Measurements from ENCODE around the gene KCNK2. TPM values are rescaled to one million over a fixed set of nuclear protein-coding genes. Genes with fewer than 3 reads are reported as not detected.
A peak's percentile ranks its signal among the peaks of the same experiment; 100 is the strongest.

KCNK2 gene
- total RNA-seq, 1 experiment from 2014 or later, result not detected

DNA sequence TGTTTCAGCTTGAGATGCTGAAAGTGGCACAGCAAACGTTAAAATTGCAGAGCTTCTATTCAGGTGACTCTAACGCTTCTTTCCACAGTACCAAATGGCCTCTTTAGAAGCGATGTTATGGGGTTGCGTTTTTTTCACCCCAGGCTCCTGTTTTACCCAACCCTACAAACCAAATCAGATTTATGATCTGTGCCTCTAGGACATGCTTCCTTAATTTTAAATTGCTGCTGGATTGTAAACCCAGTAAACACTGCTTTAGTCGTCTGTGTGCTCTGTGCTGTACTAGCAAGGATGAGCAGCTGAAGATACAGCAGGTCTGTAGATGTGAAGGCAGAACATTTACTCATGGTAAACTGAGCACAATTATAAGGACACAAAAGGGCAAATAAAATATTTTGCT is 13.0 kb downstream of the KCNK2 start:
- no peak for DNase-seq (ENCODE audit: low spot score)

DNA sequence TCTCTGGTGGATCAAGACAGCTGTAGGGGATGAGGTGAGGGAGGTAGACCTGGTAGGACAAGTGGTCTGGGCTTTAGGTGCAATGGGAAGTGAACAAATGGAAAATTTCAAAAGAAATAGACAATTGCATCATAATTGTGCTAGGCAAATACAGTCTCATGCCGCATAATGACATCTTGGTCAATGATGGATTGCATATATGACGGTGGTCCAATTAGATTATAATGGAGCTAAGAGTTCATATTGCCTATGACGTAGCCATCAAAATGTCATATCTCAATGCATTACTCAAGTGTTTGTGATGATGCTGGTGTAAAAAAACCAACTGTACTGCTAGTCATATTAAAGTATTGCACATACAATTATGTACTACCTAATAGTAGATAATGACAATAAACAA is 19.0 kb downstream of the KCNK2 start:
- no peak for DNase-seq (ENCODE audit: low spot score)

DNA sequence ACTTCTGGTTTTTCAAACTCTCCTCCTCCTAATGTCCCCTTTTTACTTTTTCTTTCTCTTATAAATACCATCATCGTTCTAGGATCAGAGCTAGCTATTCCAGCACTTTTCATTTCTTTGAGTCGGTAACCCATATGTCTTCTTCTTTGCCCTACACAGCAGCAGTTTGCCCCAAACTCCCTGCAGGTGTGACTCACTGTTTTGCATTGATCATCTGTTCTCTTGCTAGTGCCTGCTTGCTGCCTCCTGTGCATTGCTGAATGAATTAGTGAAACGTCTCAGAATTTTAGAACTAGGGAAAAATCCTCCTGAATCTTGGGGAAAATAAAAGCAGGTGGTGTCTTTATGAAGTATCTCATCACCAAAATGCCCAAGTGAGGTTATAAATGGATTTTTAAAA is 21.7 kb downstream of the KCNK2 start:
- DNase-seq (ENCODE audit: low spot score), result no peak

DNA sequence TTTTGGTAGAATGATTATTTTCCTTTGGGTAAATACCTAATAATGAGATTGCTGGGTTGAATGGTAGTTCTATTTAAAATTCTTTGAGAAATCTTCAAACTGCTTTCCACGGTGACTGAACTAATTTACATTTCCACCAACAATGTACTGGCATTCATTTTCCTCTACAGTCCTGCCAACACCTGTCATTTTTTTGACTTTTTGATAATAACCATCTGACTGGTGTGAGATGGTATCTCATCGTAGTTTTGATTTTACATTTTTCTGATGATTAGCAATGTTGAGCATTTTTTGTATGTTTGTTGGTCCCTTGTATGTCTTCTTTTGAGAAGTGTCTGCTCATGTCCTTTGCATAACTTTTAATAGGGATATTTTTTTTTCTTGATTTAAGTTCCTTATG is 23.5 kb downstream of the KCNK2 start:
- no peak for DNase-seq (ENCODE audit: low spot score)

DNA sequence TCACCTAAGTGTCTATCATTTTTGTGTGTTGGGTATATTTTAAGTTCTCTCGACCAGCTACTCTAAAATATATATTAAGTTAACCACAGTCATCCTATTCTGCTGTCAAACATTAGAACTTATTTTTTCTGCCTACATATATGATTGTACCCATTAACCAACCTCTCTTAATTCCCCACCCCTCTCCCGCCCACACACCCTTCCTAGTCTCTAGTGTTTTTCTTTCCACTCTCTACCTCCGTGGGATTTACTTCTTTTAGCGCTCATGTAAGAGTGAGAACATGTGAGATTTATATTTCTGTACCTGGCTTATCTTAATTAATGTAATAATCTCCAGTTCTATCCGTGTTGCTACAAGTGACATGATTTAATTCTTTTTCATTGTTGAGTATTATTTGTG is 26.6 kb downstream of the KCNK2 start:
- no peak for DNase-seq (ENCODE audit: low spot score)

DNA sequence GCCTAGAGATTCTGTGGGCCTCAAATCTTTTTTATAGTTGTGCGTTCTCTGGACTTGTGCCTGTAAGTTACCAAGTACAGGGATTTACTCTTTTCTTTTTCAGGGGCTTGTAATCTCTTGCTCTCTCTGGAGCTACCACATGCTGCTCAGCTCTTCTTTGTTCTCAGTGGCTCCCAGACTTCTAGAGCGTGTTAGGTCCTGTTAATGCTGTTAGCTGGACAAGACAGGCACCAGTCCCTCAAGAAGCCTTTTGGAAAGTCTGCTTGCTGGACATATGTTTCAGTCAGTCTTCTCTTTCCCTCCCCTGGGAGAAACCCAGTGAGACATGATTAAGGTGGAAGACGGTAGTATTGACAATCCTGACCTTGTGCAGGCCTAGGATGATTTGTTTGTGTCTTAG is 29.4 kb downstream of the KCNK2 start:
- DNase-seq (ENCODE audit: low spot score), result no peak

DNA sequence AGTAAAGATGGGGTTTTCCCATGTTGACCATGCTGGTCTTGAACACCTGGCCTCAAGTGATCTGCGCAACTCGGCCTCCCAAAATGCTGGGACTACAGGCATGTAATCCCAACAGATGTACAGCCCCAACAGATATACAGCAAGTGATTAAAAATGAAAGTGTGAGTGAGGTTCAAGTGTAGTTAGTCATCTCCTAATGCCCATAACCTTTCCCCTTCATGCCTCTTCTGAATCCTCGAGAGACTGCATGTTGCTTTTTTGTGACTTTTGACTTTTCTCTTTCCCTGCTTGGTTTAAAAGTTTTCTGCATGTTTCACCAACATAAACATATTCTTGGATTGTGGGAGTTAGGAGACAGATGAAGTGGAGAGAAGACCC is 31.2 kb downstream of the KCNK2 start:
- no peak for DNase-seq (ENCODE audit: low spot score)

DNA sequence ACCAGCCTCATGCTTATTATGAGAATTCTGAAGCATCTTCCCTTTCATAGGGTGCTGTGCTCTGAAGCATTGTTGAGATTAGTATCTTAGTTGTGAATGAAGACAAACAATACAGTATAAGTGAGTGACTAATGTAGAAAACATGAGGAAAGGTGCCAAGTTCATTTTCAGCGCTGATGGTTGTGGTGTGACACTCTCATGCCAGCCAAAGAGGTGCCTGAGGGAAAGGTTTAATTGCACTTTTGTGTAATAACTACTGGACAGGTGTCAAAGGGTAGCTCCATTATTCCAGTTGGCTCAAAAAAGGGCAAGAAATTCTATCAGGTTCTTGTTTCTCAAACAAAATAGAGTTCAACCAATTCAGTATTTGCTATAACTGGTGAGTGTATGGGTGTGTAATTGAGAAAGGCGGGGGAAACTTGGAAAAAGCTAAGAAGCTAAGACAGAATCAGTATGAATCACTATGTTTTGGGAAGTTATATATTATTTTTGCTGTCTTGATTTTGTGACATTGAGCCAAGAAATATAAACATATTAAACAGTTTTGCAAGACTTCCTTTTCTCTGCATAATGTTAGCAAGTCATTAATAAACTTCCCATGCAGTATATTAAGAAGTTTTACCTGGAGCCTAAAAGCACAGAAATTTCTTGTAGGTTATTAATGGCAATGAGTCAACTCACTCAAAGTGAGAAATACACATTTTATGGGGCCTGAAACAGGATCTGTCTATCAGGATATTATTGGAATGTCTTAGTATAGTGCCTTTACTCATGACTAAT is 31.8 kb downstream of the KCNK2 start:
- peak; percentile 84 for DNase-seq (ENCODE audit: low spot score)

DNA sequence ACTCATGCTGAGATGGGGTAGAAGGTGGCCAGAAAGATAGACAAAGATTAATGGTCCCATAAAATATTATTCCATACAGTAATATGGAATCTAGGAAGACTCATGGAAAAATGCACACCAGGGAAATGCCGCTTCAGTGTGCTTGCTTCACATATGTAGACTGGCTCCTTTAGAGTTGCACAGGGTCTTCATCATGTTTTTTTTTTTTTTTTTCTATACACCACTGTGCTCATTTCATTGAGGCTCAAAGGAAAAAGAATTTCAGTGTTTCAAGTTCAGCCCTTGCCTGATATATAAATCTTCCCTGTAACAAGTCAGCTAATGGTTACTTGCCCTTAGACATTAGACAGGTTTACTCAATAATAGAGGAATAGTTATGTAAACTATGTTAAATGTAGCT is 33.2 kb downstream of the KCNK2 start:
- no peak for DNase-seq (ENCODE audit: low spot score)

DNA sequence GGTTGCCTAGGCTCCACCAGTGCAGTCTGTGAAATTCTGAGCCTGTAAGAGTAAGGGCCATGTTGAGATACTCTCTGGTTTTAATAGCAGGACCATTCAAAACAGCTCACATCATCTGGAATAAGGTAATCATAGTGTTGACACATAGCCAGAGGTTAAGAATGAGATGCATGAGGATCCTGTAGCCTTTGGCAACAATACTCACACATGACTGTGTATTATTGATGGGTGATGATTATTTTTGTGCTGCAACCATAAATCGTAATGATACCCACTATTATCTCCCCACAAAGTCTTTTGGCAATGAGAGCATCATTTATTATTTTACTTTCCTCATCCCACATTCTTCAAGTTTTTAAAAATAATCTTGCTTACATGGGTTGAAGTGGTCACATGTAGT is 35.5 kb downstream of the KCNK2 start:
- DNase-seq (ENCODE audit: low spot score), result no peak

DNA sequence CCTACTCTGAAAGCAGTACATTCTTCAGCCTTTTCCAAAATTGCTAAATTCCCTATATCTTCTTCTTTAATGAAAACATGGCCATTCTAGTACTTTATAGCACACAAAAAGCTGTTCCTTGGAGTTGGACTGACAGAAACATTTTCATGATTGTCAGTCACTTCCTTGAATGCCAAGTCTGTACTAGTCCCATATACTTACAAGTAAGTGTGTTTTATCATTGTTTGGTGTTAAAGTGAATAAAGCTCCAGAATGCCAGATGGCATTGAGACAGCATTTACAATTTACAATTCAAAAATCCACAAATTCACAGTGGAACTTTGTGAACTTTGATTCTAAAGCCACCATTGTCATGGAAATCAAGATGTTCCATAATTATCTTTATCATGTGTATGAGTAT is 36.5 kb downstream of the KCNK2 start:
- DNase-seq (ENCODE audit: low spot score), result no peak

DNA sequence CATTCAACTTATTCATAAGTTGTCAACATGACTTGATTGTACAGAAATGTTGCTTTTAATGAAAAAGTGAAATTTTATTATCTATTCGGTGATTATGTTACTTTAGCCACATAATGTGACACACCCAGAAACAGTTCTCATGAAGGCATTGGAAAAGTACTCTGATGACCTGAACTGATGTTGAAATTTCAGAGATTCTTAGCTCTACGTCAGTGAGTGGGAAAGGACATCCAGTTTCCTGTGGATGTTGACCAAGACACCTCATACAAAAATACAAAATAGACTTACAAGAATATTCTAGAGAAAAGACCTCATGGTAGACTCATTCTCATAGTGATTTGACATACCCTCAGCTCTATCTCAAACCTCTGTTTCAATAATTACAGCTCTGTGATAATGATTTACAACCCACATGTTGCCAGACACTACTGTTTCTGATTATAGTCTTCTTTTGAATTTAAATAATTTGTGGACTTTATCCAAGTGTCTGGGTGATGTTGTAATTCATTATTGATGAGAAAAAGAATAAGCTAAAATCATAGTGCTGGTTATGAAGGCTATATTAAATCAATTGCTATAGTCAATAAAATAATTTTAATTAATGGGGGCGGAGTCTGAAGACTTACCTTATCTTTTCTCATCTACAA is 37.3 kb downstream of the KCNK2 start:
- no peak for DNase-seq (ENCODE audit: low spot score)

DNA sequence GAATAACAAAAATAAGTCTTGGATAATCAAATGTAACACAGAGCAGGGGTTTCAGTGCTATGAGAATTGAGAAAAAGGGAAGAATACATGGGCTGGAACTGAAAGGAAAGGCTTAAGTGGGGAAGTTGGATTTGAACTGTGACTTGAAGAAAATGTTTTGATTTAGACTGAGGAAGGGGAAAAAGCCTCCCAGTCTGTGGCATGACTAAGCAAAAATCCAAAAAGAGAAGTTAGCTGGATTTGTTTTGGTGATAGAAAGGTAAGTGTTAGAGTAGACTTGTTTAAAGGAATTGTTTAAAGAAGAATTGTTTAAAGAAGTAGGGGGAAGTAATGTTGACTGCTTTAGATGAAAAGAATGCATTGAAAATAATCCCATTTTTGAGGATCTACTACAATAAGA is 46.0 kb downstream of the KCNK2 start:
- no peak for DNase-seq (ENCODE audit: low spot score)

DNA sequence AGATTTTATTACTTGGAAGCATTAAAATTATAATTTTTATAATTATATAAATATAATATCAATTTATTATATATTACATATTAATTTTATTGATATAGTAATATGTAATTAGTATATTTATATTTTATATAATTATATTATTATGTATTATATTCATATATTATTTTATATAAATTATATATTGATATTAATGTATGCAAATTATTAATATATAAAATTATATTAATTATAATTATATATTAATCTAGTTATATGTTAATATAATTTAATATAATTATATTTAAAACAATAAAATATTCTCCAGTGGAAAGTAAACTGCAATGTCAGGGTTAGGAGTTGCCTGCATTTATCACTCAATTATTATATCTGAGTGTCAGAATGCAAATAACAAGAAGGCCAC is 48.8 kb downstream of the KCNK2 start:
- no peak for DNase-seq (ENCODE audit: low spot score)

DNA sequence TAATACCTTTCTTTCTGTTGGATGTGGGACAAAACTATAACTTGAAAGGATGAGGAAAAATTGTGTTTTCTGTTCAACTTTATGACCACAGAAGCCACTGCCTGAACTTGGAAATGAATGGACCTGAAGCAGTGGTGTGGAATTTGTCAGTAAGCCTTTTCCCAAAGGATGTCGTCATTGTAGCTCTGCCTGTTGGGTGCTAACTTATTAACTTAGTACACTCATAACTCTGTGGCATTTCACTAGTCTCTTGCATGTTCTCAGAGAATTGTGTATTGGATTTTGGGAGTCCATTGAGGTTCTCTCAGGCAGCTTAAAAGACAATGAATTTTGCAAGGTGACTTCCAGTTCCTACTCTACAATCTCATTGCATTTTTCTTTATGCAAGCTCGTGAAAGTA is 49.6 kb downstream of the KCNK2 start:
- no peak for DNase-seq (ENCODE audit: low spot score)

DNA sequence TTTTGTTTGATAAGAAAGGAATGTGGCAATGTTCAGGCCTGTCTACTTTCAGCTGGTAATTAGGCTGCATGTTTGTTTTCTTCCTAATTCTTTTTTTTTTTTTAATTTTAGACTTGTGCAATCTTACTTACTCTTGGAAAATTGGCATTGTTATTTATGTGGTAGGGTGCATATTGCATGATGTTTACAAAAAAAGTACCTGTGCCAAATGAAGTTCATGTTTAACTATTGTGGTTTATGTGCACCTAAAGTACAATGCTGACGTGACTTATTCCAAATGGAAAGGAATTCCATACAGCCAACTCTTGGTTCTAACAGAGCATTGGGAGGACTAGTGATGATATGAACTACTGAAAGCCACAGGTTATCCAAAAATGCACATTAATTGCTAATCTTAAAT is 51.0 kb downstream of the KCNK2 start:
- no peak for DNase-seq (ENCODE audit: low spot score)

DNA sequence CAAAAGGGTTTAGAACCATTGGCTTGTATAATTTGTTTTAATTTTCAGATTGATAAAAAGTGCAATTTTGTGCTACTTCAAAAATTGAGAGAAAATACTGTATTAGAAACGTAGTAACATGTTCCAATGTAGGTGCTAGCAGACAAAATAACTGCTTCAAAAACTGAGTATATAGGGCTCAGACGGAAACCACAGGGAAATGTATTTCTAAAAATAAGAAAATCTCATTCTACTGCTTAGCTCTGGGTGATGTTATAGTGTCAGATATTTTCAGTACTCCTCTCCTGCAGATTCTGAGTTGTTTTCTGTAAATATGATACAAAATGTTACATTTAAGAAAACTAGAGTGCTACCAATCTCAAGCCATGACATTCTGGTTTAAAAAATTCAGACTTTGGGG is 55.4 kb downstream of the KCNK2 start:
- no peak for DNase-seq (ENCODE audit: low spot score)

DNA sequence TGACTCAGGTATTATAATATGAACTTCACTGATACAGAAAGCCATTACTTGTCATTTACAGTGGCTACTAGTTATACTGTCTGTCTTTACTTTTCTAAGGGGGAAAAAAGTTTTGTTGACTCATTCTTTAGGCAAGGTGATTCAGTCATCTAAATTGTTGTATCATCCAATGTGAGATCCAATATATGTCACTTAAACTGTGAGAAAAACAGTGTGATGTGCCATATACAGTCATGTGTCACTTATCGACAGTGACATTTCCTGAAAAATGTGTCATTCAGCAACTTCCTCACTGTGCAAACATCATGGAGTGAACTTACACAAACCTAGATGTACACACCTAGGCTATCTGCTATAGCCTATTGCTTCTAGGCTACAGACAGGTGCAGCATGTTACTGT is 57.6 kb downstream of the KCNK2 start:
- no peak for DNase-seq (ENCODE audit: low spot score)

DNA sequence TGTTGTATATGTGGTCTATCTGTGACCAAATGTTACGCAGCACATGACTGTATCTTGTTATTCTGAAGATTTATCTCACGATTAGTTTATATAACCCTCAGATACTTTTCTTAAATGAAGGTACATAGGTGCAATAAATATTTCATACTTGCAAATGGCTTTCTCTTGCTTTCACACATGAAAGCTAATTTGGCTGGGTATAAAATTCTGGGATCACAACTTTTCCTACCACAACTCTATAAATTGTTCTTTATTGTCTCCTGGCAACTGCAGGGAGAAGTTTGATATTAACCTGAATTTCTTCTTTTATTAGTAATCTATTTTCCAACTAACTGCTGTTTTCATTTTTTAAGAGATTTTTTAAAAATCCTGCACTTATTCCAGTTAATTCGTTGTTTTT is 58.9 kb downstream of the KCNK2 start:
- no peak for DNase-seq (ENCODE audit: low spot score)

DNA sequence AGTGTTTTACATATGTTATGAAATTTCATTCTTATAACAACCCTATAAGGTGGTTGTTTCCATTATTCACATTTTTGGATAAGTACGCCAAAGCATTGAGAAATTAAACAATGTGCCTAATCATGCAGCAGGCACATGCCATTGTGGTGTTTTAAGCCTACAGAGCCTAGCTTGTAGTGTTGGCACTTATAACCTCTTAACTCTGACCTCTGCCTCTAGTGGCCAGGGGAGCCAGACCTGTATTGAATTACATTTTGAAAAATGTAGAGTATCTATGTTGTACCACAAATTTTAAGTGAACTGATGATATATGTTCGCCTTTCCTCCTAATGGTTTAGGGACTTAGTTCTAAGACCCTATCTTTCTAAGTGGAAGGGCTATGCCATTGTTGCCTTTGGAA is 61.0 kb downstream of the KCNK2 start:
- DNase-seq (ENCODE audit: low spot score), result no peak

DNA sequence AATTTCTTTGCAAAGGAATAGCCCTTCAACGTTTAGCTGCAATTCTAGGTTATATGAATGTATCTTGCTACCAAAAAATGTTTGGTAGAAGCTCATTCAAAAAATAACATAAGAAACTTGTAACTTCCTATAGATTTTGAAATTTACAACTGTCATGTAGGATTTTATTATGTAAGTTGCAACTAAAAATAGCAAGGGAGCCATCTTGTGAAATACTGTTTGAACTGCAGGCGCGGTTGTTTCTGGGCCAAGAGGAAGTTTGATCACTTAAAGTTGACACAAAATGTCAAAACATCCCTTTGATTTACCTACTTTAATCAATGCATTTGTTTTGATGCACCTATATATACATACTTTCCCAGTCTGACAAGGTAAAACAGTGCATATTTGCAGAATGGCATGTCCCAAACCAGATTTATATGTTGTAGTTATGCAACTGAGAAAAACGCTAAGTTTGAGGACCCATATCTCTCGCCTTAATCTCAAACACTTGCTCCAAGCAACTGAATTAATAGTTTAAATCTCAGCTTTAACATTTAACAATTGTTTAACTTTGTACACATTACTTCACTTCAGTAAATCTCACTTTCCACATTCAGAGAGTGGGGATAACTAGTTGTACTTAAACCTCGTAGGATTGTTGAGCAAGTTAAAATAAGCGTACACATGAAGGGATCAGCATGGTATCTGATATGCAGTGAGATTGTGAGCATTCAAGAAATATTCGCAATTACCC is 63.9 kb downstream of the KCNK2 start:
- peak; percentile 52 for DNase-seq (ENCODE audit: low spot score)

DNA sequence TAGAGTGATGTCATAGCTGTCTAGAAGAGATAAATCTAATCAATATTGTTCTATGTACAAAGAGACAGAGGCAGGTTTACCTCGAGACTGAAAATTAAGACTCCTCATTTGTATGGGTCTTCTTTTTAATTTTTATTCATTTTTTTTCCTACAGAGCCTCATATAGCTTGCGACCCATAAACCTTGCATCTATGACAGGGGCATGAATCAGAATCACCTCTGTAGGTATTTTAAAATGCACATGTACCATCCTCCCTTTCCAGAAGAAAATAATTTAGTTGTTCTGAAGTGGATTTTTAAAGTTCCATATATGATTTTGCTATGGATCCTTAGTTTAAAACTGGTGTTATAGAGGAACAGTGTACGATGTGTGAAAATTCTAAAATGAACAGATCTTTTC is 64.5 kb downstream of the KCNK2 start:
- DNase-seq (ENCODE audit: low spot score), result no peak

Data from HT-29 (cell line).